Effector CD8-positive, alpha-beta T cell (primary cell): ENCODE results near the gene TSG101.

Source experiments
- DNase-seq: peaks from one replicate; lab custom pipeline; 2025; lab: John Stamatoyannopoulos, UW

Gene TSG101

GRCh38 chr11:18493310-18493709 is 33.4 kb downstream of the TSG101 start:
- DNase-seq: no peak

DNA sequence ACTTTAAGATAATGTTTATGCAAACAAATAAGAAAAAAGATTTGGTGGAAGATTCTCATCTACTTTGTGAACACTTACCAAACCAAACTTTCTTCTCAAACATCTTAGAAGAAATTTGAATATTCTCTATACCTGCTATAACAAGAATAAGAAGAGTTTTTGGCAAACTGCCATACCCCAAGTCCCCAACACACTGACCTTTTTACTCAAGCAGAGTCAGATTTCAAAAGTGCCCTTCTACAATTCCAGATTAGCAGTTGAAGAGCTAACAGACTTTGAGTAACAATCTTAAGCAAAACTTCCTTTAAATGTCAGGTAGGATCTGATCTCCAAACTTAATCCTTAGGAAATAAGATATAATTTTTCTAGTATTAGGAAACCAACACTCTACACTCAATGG is 33.9 kb downstream of the TSG101 start:
- no peak for DNase-seq

DNA sequence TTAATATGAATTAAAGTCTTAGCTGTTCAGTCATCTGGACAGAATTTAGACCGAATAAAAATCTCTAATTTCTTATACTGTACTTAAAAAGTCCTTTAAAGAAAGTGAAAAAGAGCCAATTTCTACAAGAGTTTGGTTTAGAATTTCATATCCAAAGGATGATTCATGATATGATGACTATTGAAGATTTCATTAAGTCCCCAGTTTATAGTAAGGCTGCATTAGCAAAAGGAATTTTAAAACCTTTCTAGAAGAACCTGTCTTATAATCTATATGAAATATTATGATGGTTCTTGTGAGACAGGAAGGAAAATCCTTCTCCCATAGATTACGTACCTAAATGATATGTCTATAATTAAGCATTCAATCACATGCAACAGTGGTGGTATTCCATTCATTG is 34.8 kb downstream of the TSG101 start:
- DNase-seq: no peak

- DNase-seq: no peak
These were observed 35.8 kb downstream of the TSG101 start for GRCh38 chr11:18490736-18491485.

DNA sequence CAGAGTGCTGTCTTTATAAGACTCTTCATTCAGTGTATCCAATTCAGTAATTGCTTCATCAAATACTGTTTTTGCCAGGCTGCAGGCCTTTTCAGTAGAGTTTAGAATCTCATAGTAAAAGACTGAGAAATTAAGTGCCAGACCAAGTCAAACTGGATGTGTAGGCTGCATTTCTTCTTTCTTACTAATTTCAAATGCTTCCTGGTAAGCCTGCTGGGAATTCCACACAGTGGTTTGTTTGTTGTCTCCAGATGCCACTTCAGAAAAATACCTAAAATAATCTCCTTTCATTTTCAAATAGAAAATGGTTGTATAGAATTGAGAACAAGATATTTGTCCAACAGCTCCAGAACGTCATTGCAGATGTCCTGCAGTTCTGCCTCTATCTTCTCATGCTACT is 36.4 kb downstream of the TSG101 start:
- DNase-seq: no peak

DNA sequence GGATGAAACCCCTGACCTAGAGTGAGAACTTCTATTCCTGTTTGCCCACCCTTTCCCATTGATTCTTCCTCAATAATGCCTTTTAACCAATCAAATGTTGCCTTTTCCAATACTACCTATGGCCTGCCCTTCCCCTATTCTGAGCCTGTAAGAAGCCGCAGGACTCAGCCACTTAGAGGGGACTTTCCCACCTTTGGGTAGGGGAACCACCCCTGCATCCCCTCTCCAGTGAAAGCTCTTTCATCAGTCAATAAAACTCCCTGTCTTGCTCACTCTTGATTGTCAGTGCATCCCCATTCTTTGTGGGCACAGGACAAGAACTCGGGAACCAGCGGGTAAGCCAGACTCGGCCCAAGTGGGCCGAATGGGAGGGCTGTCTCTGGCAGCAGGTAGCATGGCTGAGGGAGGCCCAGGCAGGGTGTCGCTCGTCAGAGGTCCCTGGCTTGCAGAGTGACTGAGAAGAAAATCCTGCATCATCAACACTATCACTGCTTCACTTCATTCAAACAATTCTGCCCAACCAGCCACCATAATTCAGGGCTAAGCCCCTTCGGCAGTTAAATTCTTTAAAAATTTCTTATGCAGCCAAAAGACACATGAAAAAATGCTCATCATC is 40.7 kb downstream of the TSG101 start:
- no peak for DNase-seq

- no peak for DNase-seq
These were observed 47.7 kb downstream of the TSG101 start for GRCh38 chr11:18479063-18479462.

DNA sequence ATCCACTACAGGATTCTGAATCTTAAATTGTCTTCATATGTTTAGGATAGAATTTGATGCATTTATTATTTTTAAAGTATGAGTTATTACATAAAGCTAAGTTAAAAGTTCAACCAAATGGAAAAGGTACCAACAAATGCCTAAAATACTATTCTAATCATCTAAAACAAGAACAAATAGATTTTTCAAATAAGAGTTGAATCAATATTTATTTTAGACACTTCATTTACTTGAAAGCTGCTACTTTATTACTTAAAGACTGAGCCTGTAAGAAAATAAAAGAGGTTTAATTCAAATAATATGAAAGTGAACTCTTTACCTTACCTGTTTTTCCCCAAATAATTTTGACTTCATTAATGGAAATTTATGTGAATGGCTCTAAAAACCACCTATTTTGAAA is 54.2 kb downstream of the TSG101 start:
- DNase-seq: no peak

DNA sequence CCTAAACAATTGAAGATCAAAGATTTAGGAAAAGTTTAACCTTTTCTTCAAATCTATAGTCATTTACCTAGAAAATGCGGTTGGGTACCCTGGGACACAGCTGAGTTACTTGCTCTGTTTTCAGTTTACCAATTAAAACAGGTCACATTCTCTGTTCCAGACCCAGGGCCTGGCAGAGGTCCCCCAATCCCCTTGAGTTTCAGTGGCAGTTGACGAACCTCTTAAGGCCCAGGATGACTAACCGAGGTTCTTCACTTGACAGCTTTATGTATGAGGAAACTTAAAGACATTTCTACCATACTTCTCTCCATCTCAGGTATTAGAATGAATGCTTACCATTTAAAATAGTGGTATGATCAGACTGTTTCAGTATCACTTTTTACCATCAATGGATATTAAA is 54.7 kb downstream of the TSG101 start:
- no peak for DNase-seq

DNA sequence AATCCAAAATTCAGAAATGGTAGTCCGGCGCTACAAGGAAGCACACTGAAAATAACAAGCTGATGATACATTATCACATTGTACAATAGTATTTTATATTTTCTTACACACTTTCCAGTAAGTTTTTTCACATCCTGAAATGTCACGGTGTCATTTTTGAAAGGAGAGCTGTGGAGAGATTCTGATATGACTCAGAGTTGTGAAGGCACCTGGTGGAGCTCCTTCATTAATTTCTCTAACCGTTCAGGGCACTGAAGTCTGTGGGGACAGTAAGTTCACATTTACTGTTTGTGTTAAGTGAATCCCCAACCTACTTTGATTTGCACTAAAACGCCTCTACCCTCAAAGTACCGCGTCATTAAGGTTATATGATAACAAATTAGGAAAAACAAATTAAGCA is 57.8 kb downstream of the TSG101 start:
- no peak for DNase-seq

DNA sequence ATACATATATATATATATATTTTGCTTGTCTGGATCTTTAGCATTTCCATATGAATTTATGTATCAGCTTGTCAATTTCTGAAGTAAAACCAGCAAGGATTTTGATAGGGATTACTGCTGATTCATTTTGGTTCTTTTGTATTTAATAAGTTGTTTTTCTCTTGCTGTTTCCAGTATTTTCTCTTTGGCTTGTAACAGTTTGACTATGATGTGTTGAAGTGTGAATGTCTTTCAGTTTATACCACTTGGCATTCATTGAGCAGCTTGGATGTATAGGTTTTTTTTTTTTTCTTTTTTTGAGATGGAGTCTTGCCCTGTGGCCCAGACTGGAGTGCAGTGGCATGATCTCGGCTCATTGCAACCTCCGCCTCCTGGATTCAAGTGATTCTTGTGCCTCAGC is 58.7 kb downstream of the TSG101 start:
- DNase-seq: no peak

GRCh38 chr11:18466402-18466801 is 60.3 kb downstream of the TSG101 start:
- DNase-seq: no peak

- DNase-seq: no peak
These were observed 63.3 kb downstream of the TSG101 start for GRCh38 chr11:18463439-18463838.

DNA sequence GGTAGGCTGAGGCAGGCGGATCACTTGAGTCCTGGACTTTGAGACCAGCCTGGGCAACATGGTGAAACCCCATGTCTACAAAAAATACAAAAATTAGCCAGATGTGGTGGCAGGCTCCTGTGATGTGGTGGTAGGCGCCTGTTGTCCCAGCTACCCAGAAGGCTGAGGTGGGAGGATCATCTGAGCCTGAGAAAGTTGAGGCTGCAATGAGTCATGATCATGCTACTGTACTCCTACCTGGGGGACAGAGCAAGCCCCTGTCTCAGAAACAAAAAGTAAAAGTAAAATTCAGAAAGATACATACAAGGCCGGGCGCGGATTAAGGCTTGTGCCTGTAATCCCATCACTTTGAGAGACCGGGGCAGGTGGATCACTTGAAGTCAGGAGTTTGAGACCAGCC is 64.8 kb downstream of the TSG101 start:
- DNase-seq: no peak

- DNase-seq: no peak
These were observed 67.1 kb downstream of the TSG101 start for GRCh38 chr11:18459634-18460033.

GRCh38 chr11:18457450-18457849 is 69.3 kb downstream of the TSG101 start:
- no peak for DNase-seq

DNA sequence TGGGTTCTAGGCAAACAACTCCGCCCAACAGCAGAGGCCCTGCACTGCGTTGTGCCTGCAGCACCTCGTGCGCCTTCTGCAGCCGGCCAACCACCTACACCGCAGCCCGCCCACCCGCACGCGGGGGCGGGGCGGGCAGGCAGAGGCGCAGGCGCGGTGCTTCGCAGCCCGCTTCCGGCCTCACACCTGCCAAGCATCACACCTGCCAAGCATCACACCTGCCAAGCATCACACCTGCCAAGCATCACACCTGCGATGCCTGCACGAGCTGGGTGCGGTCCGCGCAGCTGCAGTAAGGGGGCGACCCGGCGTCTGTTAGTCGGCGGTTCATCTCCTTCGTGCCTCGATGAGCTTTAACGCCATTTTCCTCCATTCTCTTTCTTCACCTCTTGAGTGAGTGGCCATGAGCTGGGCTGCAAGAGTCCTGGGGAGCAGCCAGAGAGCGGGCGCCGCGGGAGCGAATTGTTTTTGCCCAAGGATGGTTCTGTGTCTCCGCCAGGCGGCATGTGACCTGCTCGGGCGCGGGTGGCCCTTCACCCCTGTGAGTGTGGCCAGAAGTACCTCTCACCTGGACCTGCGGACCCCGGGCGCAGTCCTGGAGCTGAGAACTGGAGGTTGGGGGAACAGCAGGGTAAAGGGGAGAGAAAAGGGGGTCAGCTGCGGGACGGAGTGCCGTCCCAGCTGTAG is 70.9 kb downstream of the TSG101 start, which contains the start of gene LDHAL6A:
TSS of gene LDHAL6A (plus strand) at position 171 of the 687 bp plus-strand sequence. CDS start 825 bp downstream, outside the sequence.
- no peak for DNase-seq

- DNase-seq: no peak
These were observed 73.8 kb downstream of the TSG101 start for GRCh38 chr11:18452927-18453326.

GRCh38 chr11:18449251-18449650 is 77.5 kb downstream of the TSG101 start:
- no peak for DNase-seq

DNA sequence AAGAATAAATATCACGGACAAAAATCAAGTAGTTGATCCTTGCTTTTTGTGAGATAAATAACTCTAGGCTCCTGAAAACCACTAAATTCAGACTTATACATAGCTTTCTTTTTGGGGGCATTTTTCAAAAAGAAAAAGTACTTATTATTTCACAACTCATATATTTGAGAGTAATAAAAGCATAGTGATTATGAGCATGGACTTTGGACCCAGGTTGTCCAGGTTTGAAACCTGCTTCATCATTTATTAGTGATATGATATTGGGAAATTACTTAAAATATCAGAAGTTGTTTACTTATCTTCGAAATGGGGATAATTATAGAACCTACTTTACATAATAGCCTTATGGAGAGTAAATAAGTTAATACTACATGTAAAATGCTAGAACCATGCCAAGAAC is 88.1 kb downstream of the TSG101 start:
- no peak for DNase-seq
